Activated CD8-positive, alpha-beta memory T cell treated with anti-CD3 and anti-CD28 coated beads, Interleukin-2, amount 50 U/mL, for 24 hours (primary cell): ENCODE results near the gene SLC25A44.

Experiments used
- DNase-seq: peaks from one replicate; pipeline ENCODE4 v3.0.0-alpha.2; 2020; ENCODE audit errors: extremely low read depth

Gene SLC25A44

GRCh38 chr1:156241311-156241811 is 47.5 kb downstream of the SLC25A44 start:
- no peak for DNase-seq

GRCh38 chr1:156241926-156242325 is 48.0 kb downstream of the SLC25A44 start, which contains the start of gene BGLAP:
Gene BGLAP (plus strand): TSS chr1:156242184. CDS start chr1:156242232, 48 bp downstream.
- no peak for DNase-seq

- no peak for DNase-seq
Observed at GRCh38 chr1:156242738-156243137, 48.8 kb downstream of the SLC25A44 start.

- DNase-seq = no peak
Observed at GRCh38 chr1:156244126-156244525, 50.2 kb downstream of the SLC25A44 start.

GRCh38 chr1:156244712-156245111 is 50.8 kb downstream of the SLC25A44 start:
- DNase-seq = no peak

- no peak for DNase-seq
Observed at GRCh38 chr1:156245451-156246232, 51.7 kb downstream of the SLC25A44 start.

- DNase-seq = no peak
Observed at GRCh38 chr1:156246241-156246780, 52.4 kb downstream of the SLC25A44 start.

GRCh38 chr1:156246781-156247459 is 53.0 kb downstream of the SLC25A44 start:
- DNase-seq = no peak

GRCh38 chr1:156247460-156248322 is 53.8 kb downstream of the SLC25A44 start, which contains the start of gene PAQR6:
Gene PAQR6 (minus strand): TSS chr1:156248056. CDS start chr1:156246731, 1,325 bp downstream.
- no peak for DNase-seq

GRCh38 chr1:156248323-156248683 is 54.4 kb downstream of the SLC25A44 start:
- no peak for DNase-seq

- no peak for DNase-seq
Observed at GRCh38 chr1:156249593-156249992, 55.7 kb downstream of the SLC25A44 start.

GRCh38 chr1:156251527-156251926 is 57.6 kb downstream of the SLC25A44 start:
- DNase-seq = no peak

GRCh38 chr1:156253634-156254033 is 59.7 kb downstream of the SLC25A44 start:
- no peak for DNase-seq

GRCh38 chr1:156257711-156258110 is 63.8 kb downstream of the SLC25A44 start:
- DNase-seq = no peak

- no peak for DNase-seq
Observed at GRCh38 chr1:156258859-156259258, 65.0 kb downstream of the SLC25A44 start.

- no peak for DNase-seq
Observed at GRCh38 chr1:156259805-156260204, 65.9 kb downstream of the SLC25A44 start.

GRCh38 chr1:156260896-156261295 is 67.0 kb downstream of the SLC25A44 start:
- DNase-seq = no peak
